ENCODE measurements around the gene TAS2R14. TPM values are rescaled to one million over a fixed set of nuclear protein-coding genes. Genes with fewer than 3 reads are reported as not detected.
A peak's percentile ranks its signal among the peaks of the same experiment; 100 is the strongest.

The TAS2R14 gene
- total RNA-seq, 1 experiment from 2014 or later: 2.9 TPM

GRCh38 chr12:10941916-10942607 lies 3.0 kb upstream of the TAS2R14 start:
- H3K27ac ChIP-seq: no peak overlapping the region
- no peak overlapping the region for H3K4me3 ChIP-seq
- no peaks in the 10 kb centered on the region for H3K27me3 ChIP-seq (replicated peaks)
- no peaks in the 10 kb centered on the region for H3K36me3 ChIP-seq
- H3K9me3 ChIP-seq (replicated peaks): no peaks in the 10 kb centered on the region
- DNase-seq (ENCODE audit: low read depth in 1 of 2, low spot score in 2 of 2): no peak
- H3K4me1 ChIP-seq (replicated peaks): peaks cover 4% of the 10 kb centered on the region; the same call in 1 of the 2 replicates

DNA sequence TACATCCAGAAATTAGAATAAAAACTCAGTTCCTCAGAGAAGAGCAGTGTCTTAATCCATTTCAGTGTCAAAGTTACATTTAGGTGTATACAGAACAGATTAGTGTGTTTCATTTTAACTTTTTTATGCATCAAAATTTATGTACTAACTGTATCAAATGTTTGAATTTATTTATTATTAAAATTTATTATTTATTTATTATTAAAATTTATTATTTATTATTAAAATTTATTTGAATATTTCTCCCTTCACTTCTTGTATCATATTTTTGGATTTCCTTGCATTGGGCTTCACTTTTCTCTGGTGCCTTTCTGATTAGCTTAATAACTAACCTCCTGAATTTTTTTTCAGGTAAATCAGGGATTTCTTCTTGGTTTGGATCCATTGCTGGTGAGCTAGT lies 2.3 kb upstream of the TAS2R14 start:
- H3K27ac ChIP-seq: no peak overlapping the region
- no peaks in the 10 kb centered on the region for H3K9me3 ChIP-seq (replicated peaks)
- H3K27me3 ChIP-seq (replicated peaks): no peaks in the 10 kb centered on the region
- no peaks in the 10 kb centered on the region for H3K36me3 ChIP-seq
- H3K4me3 ChIP-seq: no peak overlapping the region
- H3K4me1 ChIP-seq (replicated peaks): peaks cover 4% of the 10 kb centered on the region; the same call in 1 of the 2 replicates
- DNase-seq (ENCODE audit: low read depth in 1 of 2, low spot score in 2 of 2): no peak

DNA sequence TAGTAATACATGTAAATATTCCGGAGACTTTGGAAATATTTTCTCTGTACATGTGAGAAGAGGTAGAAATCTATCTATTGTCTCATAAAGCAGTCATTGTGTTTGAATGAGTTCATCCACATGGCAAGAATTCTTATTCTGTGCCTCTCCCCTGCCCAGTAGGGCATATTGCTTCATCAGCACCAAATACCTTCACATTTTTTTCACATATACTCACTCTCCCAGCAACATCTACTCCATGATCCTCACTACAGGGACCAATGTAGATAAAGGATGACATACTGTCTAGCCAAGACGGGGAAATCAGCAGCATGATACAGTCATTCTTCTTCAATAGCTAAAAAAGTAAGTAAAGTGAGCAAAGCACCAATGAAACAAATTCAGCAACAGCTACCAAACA lies 1.3 kb upstream of the TAS2R14 start:
- peak in 1 of 2 experiments; percentile 27 for DNase-seq (ENCODE audit: low read depth in 1 of 2, low spot score in 2 of 2)
- Histone ChIP-seq H3K9me3 (replicated peaks) (no peaks in the 10 kb centered on the region), H3K4me3 (no peak overlapping the region), H3K27me3 (replicated peaks) (no peaks in the 10 kb centered on the region), H3K36me3 (no peaks in the 10 kb centered on the region), H3K27ac (no peak overlapping the region), H3K4me1 (replicated peaks) (peaks cover 4% of the 10 kb centered on the region; the same call in 1 of the 2 replicates)

GRCh38 chr12:10936506-10936905 lies 2.6 kb downstream of the TAS2R14 start:
- DNase-seq (ENCODE audit: low read depth in 1 of 2, low spot score in 2 of 2): no peak
- Histone ChIP-seq H3K36me3 (no peaks in the 10 kb centered on the region), H3K9me3 (replicated peaks) (no peaks in the 10 kb centered on the region), H3K27me3 (replicated peaks) (no peaks in the 10 kb centered on the region), H3K4me1 (replicated peaks) (peaks cover 4% of the 10 kb centered on the region; the same call in 1 of the 2 replicates), H3K27ac (no peak overlapping the region), H3K4me3 (no peak overlapping the region)

- no peaks in the 10 kb centered on the region for H3K27me3 ChIP-seq (replicated peaks)
- no peak within 1 kb of the TSS for H3K4me3 ChIP-seq
- H3K9me3 ChIP-seq (replicated peaks): no peaks in the 10 kb centered on the region
- no peak within 1 kb of the TSS for H3K27ac ChIP-seq
- no peak for DNase-seq (ENCODE audit: low read depth in 1 of 2, low spot score in 2 of 2)
- no peaks in the 10 kb centered on the region for H3K4me1 ChIP-seq (replicated peaks)
- no peaks in the 10 kb centered on the region for H3K36me3 ChIP-seq
These were observed 10.2 kb downstream of the TAS2R14 start, which contains the start of gene PRH2 for GRCh38 chr12:10928746-10929286. PRH2 (plus strand) TSS chr12:10929236; CDS start chr12:10929274, 38 bp downstream.

DNA sequence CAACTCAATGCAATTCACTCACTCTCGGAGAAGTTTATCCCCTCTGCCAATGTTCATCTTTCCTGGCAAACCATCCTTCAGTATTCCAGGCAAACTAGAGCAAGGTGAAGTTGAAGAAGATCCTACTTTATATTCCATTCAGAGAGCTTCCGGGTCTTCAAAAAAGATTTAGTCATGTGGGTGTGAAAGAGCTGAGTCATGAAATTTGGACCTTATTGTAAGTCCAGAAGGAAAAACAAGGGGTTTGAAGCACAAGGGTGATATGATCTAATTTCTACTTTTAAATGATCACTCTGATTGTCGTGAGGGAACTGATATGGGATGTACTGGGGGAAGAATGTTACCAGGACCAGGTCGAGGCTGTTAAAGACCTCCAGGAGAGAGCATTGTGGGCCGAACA lies 12.8 kb downstream of the TAS2R14 start:
- Histone ChIP-seq H3K27ac (no peak overlapping the region), H3K9me3 (replicated peaks) (no peaks in the 10 kb centered on the region), H3K36me3 (no peaks in the 10 kb centered on the region), H3K4me3 (no peak overlapping the region), H3K27me3 (replicated peaks) (no peaks in the 10 kb centered on the region), H3K4me1 (replicated peaks) (no peaks in the 10 kb centered on the region)
- DNase-seq (ENCODE audit: low read depth in 1 of 2, low spot score in 2 of 2): no peak

GRCh38 chr12:10919809-10920208 lies 19.3 kb downstream of the TAS2R14 start:
- Histone ChIP-seq H3K27ac (no peak overlapping the region), H3K4me1 (replicated peaks) (no peaks in the 10 kb centered on the region), H3K27me3 (replicated peaks) (no peaks in the 10 kb centered on the region), H3K4me3 (no peak overlapping the region), H3K36me3 (no peaks in the 10 kb centered on the region), H3K9me3 (replicated peaks) (no peaks in the 10 kb centered on the region; the same call in 1 of the 2 replicates)
- no peak for DNase-seq (ENCODE audit: low read depth in 1 of 2, low spot score in 2 of 2)

DNA sequence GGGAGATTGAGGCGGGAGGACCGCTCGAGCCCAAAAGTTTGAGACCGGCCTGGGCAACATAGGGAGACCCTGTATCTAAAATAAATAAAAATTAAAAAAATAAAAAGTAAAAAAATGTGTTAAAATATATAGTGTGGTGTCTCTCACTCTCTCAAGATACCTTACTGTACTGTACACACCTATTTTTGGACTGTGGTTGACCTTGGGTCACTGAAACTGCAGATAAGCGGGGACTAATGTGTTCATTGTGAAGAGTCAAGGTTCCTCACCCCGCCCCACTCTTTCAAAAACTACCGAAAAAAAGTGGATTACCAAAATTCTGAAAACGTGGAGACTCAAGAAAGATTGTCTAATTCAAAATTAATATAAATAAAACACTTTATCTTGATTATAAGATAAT lies 28.7 kb downstream of the TAS2R14 start:
- Histone ChIP-seq H3K9me3 (replicated peaks) (no peaks in the 10 kb centered on the region), H3K27ac (no peak overlapping the region), H3K4me3 (no peak overlapping the region), H3K4me1 (replicated peaks) (no peaks in the 10 kb centered on the region), H3K27me3 (replicated peaks) (no peaks in the 10 kb centered on the region), H3K36me3 (no peaks in the 10 kb centered on the region; the same call in 1 of the 2 replicates)
- DNase-seq (ENCODE audit: low read depth in 1 of 2, low spot score in 2 of 2): no peak

DNA sequence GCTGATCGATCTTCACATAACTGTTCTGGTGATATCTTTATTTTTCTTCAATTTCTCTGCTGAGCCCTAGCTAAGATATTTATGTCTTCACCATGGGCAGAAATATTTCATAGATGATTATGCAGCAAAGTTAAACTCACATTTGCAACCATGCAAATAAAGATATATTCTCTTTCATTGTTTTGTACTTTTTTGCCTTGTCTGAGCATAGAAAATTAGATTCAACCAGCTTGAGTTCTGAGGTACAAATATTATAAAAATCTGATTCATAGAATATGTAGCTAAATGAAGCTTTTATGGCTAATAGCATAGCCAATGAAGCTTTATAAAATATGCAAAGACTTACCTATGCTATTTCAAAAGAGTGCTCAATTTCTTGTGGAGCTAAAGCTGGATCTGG lies 29.6 kb downstream of the TAS2R14 start, which contains the start of gene TAS2R13:
Gene TAS2R13 (minus strand): TSS at position 101 of the 400 bp plus-strand sequence. CDS start 264 bp downstream, outside the sequence.
- H3K36me3 ChIP-seq: no peaks in the 10 kb centered on the region; the same call in 1 of the 2 replicates
- no peak within 1 kb of the TSS for H3K4me3 ChIP-seq
- no peaks in the 10 kb centered on the region for H3K9me3 ChIP-seq (replicated peaks)
- no peaks in the 10 kb centered on the region for H3K4me1 ChIP-seq (replicated peaks)
- DNase-seq (ENCODE audit: low read depth in 1 of 2, low spot score in 2 of 2): no peak
- H3K27me3 ChIP-seq (replicated peaks): no peaks in the 10 kb centered on the region
- H3K27ac ChIP-seq: no peak within 1 kb of the TSS

- Histone ChIP-seq H3K27me3 (replicated peaks) (no peaks in the 10 kb centered on the region), H3K4me1 (replicated peaks) (no peaks in the 10 kb centered on the region), H3K4me3 (no peak overlapping the region), H3K9me3 (replicated peaks) (peaks cover 4% of the 10 kb centered on the region; the same call in 1 of the 2 replicates), H3K36me3 (no peaks in the 10 kb centered on the region), H3K27ac (no peak overlapping the region)
- DNase-seq (ENCODE audit: low read depth in 1 of 2, low spot score in 2 of 2): no peak
These were observed 34.4 kb downstream of the TAS2R14 start for GRCh38 chr12:10904686-10905085.

GRCh38 chr12:10901427-10901826 lies 37.6 kb downstream of the TAS2R14 start:
- Histone ChIP-seq H3K4me1 (replicated peaks) (no peaks in the 10 kb centered on the region), H3K36me3 (no peaks in the 10 kb centered on the region), H3K27ac (no peak overlapping the region), H3K27me3 (replicated peaks) (no peaks in the 10 kb centered on the region), H3K9me3 (replicated peaks) (peaks cover 4% of the 10 kb centered on the region; the same call in 1 of the 2 replicates), H3K4me3 (no peak overlapping the region)
- DNase-seq (ENCODE audit: low read depth in 1 of 2, low spot score in 2 of 2): no peak

DNA sequence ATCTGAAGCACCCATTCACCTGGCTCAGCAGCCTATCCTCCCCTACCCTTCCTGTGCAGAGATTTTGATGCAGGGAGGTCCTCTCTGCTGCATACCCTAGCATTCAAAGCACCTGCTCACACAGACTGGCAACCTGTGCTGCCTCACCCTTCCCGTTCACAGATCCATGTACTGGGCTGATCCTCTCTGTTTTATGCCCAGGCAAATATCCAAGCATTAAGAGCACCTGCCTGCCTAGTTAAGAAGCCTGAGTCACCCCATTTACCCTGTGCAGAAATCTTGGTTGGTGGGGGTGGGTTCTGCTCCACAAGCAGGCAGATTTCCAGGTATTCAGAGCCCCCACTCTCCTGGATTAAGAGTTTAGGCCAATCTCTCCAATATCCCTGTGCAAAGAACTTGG lies 38.1 kb downstream of the TAS2R14 start:
- no peak overlapping the region for H3K4me3 ChIP-seq
- peaks cover 4% of the 10 kb centered on the region; the same call in 1 of the 2 replicates for H3K9me3 ChIP-seq (replicated peaks)
- H3K36me3 ChIP-seq: no peaks in the 10 kb centered on the region
- DNase-seq (ENCODE audit: low read depth in 1 of 2, low spot score in 2 of 2): no peak
- no peaks in the 10 kb centered on the region for H3K27me3 ChIP-seq (replicated peaks)
- no peak overlapping the region for H3K27ac ChIP-seq
- H3K4me1 ChIP-seq (replicated peaks): no peaks in the 10 kb centered on the region

GRCh38 chr12:10900530-10900929 lies 38.5 kb downstream of the TAS2R14 start:
- Histone ChIP-seq H3K27ac (no peak overlapping the region), H3K9me3 (replicated peaks) (peaks cover 4% of the 10 kb centered on the region; the same call in 1 of the 2 replicates), H3K4me3 (no peak overlapping the region), H3K27me3 (replicated peaks) (no peaks in the 10 kb centered on the region), H3K36me3 (no peaks in the 10 kb centered on the region), H3K4me1 (replicated peaks) (no peaks in the 10 kb centered on the region)
- no peak for DNase-seq (ENCODE audit: low read depth in 1 of 2, low spot score in 2 of 2)

GRCh38 chr12:10896854-10897253 lies 42.2 kb downstream of the TAS2R14 start:
- H3K27ac ChIP-seq: no peak overlapping the region
- no peak for DNase-seq (ENCODE audit: low read depth in 1 of 2, low spot score in 2 of 2)
- no peaks in the 10 kb centered on the region for H3K27me3 ChIP-seq (replicated peaks)
- no peak overlapping the region for H3K4me3 ChIP-seq
- no peaks in the 10 kb centered on the region for H3K4me1 ChIP-seq (replicated peaks)
- H3K36me3 ChIP-seq: no peaks in the 10 kb centered on the region
- H3K9me3 ChIP-seq (replicated peaks): no peaks in the 10 kb centered on the region
